OCI-LY7 (cell line): ENCODE measurements around the gene GGA1.

Experiments used
- EZH2phosphoT487 ChIP-seq: fragments of 200-600 bp; sonication (generic); IDR thresholded peaks from 2 replicates; pipeline ENCODE4 v1.6.1; 2018; ENCODE audit warnings: low read depth, borderline replicate concordance, mild to moderate bottlenecking, mixed run types, antibody characterized with exemption, low read length, moderate library complexity, mixed read lengths
- TF ChIP-seq, protein P1 (sequence below): fragments of 200-600 bp; sonication (generic); conservative IDR thresholded peaks from 2 replicates; pipeline ENCODE4 v1.5.1; 2014; ENCODE audit warnings: mild to moderate bottlenecking, antibody characterized with exemption, low read length, moderate library complexity, mixed read lengths

DNA sequence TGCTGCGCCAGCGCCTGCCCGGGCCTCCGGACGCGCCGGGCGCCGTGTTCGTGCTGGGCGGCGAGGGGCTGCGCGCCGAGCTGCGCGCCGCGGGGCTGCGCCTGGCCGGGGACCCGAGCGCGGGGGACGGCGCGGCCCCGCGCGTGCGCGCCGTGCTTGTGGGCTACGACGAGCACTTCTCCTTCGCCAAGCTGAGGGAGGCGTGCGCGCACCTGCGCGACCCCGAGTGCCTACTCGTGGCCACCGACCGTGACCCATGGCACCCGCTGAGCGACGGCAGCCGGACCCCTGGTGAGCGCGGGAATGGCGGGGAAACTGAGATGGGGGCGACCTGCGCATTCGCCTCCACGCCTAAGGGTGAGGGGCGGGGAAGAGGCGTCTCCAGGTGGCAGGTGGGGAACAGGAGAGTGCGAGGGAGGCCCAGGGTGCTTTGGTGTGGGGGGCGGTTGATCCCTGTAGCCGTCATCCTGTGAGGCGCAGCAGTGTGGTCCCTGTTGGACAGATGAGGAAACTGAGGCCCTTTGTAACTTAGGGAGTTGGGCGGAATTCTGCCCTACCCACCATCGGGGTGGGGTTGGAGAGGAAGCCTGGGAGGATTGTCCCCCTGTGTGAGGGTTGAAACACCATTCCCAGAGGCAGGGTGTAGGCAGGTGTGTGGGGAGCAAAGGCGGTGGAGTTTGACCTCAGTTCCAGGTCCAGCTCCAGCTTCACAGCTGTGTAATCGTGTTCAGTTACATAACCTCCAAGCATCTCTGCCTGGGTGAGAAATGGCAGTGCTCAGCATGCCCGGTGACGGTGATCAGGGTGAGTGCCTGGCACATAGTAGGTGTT lies 50.6 kb downstream of the GGA1 start:
- TF ChIP-seq, protein P1, sequence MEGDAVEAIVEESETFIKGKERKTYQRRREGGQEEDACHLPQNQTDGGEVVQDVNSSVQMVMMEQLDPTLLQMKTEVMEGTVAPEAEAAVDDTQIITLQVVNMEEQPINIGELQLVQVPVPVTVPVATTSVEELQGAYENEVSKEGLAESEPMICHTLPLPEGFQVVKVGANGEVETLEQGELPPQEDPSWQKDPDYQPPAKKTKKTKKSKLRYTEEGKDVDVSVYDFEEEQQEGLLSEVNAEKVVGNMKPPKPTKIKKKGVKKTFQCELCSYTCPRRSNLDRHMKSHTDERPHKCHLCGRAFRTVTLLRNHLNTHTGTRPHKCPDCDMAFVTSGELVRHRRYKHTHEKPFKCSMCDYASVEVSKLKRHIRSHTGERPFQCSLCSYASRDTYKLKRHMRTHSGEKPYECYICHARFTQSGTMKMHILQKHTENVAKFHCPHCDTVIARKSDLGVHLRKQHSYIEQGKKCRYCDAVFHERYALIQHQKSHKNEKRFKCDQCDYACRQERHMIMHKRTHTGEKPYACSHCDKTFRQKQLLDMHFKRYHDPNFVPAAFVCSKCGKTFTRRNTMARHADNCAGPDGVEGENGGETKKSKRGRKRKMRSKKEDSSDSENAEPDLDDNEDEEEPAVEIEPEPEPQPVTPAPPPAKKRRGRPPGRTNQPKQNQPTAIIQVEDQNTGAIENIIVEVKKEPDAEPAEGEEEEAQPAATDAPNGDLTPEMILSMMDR = no peak
- TF ChIP-seq EZH2phosphoT487 = no peak
